Lower lobe of right lung (tissue), 2 donors: Measurements from ENCODE around the gene COL12A1. TPM values are rescaled to one million over a fixed set of nuclear protein-coding genes. Genes with fewer than 3 reads are reported as not detected.

Experiments used
- ATAC-seq, 2 donors: fragments of 200-7000 bp; cut with Tn5 transposase; one replicate each; pipeline ENCODE4 v1.9.1; 2020 to 2022; ENCODE audit warnings: mild to moderate bottlenecking in 2 of 2, moderate library complexity in 2 of 2
- DNase-seq: peaks from one replicate; pipeline ENCODE4 v3.0.0-alpha.2; 2020
- H3K27ac ChIP-seq: fragments of 200-600 bp; one replicate; pipeline ENCODE4 v1.8.0; 2022
- H3K27me3 ChIP-seq: fragments of 200-600 bp; one replicate; pipeline ENCODE4 v1.8.0; 2022; ENCODE audit warnings: low read depth
- H3K36me3 ChIP-seq: fragments of 200-600 bp; one replicate; pipeline ENCODE4 v1.8.0; 2022; ENCODE audit warnings: mild to moderate bottlenecking
- H3K4me1 ChIP-seq: fragments of 200-600 bp; one replicate; pipeline ENCODE4 v1.8.0; 2022
- H3K4me3 ChIP-seq: fragments of 200-600 bp; one replicate; pipeline ENCODE4 v1.8.0; 2022; ENCODE audit warnings: mild to moderate bottlenecking
- H3K9me3 ChIP-seq: fragments of 200-600 bp; one replicate; pipeline ENCODE4 v1.8.0; 2022
- intact Hi-C: fragments of 100-400 bp; cut with DNase I; formaldehyde crosslinking; loops from one replicate; pipeline ENCODE4 v1.11.0; 2022
- total RNA-seq: library from RNA; stranded (reverse); fragmentation: NEBNext Ultra II Directional; extraction: Animal tissue kit (Norgen Biotek cat#: 25700); gene quantifications from one replicate; pipeline ENCODE4 v1.2.1, GENCODE V29; 2021
- TF ChIP-seq, protein P1 (sequence below): fragments of 200-600 bp; IDR thresholded peaks from one replicate; pipeline ENCODE4 v1.8.0; 2022; ENCODE audit warnings: antibody characterized with exemption, mild to moderate bottlenecking
- donor health status: DM: no; HTN: yes; CAD: no; lungs with severe emphysema.

COL12A1 gene
- total RNA-seq, 1 donor from 2014 or later, result 36.6 TPM

DNA sequence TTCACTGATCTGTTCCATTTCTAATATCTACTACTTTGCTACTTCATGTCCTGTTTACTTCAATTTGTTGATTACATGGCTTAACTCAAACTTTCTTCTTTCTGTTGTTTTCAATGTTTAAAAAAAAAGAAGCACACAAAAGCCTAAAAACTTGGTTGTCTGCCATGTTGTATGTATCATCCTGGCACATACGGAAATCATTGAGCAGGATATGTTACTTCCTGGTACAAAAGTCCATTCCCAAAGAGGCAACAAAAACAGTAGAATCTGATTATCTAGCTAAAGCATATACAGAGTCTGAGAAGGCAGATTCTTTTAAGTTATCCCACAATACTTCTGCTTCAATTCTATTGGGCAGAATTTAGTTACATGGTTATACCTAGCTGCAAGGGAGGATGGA, 14.5 kb upstream of the COL12A1 start:
- Histone ChIP-seq H3K27me3 (no peaks in the 10 kb centered on the region), H3K4me3 (no peak overlapping the region), H3K36me3 (no peaks in the 10 kb centered on the region), H3K9me3 (no peaks in the 10 kb centered on the region), H3K4me1 (peaks cover 5% of the 10 kb centered on the region), H3K27ac (no peak overlapping the region)
- ATAC-seq (no peak), DNase-seq (no peak)
- TF ChIP-seq, protein P1, sequence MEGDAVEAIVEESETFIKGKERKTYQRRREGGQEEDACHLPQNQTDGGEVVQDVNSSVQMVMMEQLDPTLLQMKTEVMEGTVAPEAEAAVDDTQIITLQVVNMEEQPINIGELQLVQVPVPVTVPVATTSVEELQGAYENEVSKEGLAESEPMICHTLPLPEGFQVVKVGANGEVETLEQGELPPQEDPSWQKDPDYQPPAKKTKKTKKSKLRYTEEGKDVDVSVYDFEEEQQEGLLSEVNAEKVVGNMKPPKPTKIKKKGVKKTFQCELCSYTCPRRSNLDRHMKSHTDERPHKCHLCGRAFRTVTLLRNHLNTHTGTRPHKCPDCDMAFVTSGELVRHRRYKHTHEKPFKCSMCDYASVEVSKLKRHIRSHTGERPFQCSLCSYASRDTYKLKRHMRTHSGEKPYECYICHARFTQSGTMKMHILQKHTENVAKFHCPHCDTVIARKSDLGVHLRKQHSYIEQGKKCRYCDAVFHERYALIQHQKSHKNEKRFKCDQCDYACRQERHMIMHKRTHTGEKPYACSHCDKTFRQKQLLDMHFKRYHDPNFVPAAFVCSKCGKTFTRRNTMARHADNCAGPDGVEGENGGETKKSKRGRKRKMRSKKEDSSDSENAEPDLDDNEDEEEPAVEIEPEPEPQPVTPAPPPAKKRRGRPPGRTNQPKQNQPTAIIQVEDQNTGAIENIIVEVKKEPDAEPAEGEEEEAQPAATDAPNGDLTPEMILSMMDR, result no peak
- intact Hi-C loops, result no loop called here

DNA sequence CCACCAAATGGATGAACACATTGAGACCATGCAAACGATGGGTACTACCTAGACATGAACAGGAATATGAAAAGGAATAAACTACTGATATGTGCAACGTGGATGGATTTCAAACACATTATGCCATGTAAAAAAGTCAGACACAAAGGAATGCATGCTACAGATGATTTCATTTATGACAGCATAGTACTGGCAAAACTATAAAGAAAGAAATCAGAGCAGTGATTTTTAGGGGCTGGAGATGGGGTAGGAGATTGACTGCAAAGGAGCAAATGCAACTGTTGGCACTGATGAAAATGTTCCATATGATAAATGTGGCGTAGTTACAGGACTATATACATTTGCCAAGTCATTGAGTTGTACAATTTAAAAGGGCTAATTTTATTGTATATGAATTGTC, 13.4 kb upstream of the COL12A1 start:
- H3K4me1 ChIP-seq, result peaks cover 5% of the 10 kb centered on the region
- intact Hi-C loops, result no loop called here
- TF ChIP-seq, protein P1, result no peak
- H3K27ac ChIP-seq, result no peak overlapping the region
- no peak overlapping the region for H3K4me3 ChIP-seq
- H3K36me3 ChIP-seq, result no peaks in the 10 kb centered on the region
- H3K27me3 ChIP-seq, result no peaks in the 10 kb centered on the region
- DNase-seq, result no peak
- no peak for ATAC-seq
- no peaks in the 10 kb centered on the region for H3K9me3 ChIP-seq

DNA sequence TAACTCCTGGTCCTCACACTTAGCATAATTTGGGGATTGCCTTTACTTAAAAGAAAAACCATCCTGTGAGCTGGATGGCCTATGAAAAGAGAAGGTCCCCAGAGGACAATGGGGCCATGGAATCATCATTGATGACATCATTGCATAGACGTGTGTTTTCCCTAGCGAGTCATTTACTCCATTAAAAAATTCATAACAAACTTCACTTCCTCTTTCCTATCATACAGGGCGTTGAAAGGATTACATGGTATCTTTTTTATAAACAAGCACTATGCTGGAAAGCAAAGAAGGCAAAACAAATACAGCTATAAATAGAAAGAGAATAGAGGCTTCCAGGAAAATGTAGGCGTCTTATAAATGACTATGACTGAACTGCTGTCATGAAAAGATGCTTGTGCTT, 11.3 kb upstream of the COL12A1 start:
- ATAC-seq (peak in 1 of 2 donors; percentile 28), DNase-seq (no peak)
- no peaks in the 10 kb centered on the region for H3K27me3 ChIP-seq
- H3K4me3 ChIP-seq, result no peak overlapping the region
- TF ChIP-seq, protein P1, result no peak
- H3K9me3 ChIP-seq, result no peaks in the 10 kb centered on the region
- H3K27ac ChIP-seq, result no peak overlapping the region
- no peaks in the 10 kb centered on the region for H3K36me3 ChIP-seq
- H3K4me1 ChIP-seq, result peaks cover 5% of the 10 kb centered on the region
- intact Hi-C loops, result no loop called here

GRCh38 chr6:75215291-75215690, 9.4 kb upstream of the COL12A1 start:
- Histone ChIP-seq H3K4me3 (no peak overlapping the region), H3K27ac (no peak overlapping the region), H3K36me3 (no peaks in the 10 kb centered on the region), H3K4me1 (peaks cover 19% of the 10 kb centered on the region), H3K27me3 (no peaks in the 10 kb centered on the region), H3K9me3 (no peaks in the 10 kb centered on the region)
- TF ChIP-seq, protein P1, result no peak
- DNase-seq (no peak), ATAC-seq (no peak)
- intact Hi-C loops, result no loop called here

GRCh38 chr6:75213732-75214131, 7.9 kb upstream of the COL12A1 start:
- TF ChIP-seq, protein P1, result no peak
- no peak for ATAC-seq
- Histone ChIP-seq H3K27me3 (peaks cover 2% of the 10 kb centered on the region), H3K27ac (no peak overlapping the region), H3K4me1 (peaks cover 22% of the 10 kb centered on the region), H3K36me3 (no peaks in the 10 kb centered on the region), H3K4me3 (no peak overlapping the region), H3K9me3 (no peaks in the 10 kb centered on the region)
- no peak for DNase-seq
- intact Hi-C loops, result no loop called here

- no peak for ATAC-seq
- H3K4me1 ChIP-seq, result peaks cover 27% of the 10 kb centered on the region
- intact Hi-C loops, result no loop called here
Measured at GRCh38 chr6:75213112-75213511, 7.3 kb upstream of the COL12A1 start.

More at GRCh38 chr6:75213112-75213511, 7.3 kb upstream of the COL12A1 start:
- Histone ChIP-seq H3K27ac (no peak overlapping the region), H3K36me3 (no peaks in the 10 kb centered on the region), H3K9me3 (no peaks in the 10 kb centered on the region), H3K4me3 (no peak overlapping the region), H3K27me3 (peaks cover 8% of the 10 kb centered on the region)
- TF ChIP-seq, protein P1, result no peak
- DNase-seq, result no peak
